ENCODE measurements around the gene ALCAM.

The ALCAM gene

DNA sequence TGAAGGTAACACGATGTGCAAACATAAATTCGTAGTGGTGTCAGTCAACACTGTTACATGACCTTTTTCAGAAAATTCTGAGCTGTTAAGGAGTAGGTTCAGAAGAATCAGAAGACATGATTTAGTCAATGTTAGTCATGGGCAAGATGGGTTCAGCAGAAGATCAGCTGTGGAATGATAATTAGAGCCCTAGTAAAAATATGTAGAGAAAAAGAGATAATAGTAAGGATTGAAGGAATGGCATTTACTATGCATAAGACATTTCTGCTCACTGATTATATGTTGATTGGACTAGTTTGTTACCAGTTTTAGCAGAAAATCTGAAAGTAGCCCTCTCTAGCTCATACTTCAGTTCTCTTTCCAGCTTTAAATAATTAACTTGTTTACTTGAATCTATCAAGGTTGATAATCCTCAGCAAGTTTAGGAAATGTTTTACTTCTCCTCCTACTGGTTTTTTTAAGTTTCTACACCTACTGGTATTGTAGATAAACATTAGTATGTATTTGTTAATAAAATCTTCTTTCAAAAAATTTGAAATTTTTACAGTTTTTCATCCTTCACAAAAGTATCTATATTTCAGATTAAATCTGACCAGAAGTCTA lies 98.6 kb downstream of the ALCAM start:
- TF ChIP-seq, protein P1, sequence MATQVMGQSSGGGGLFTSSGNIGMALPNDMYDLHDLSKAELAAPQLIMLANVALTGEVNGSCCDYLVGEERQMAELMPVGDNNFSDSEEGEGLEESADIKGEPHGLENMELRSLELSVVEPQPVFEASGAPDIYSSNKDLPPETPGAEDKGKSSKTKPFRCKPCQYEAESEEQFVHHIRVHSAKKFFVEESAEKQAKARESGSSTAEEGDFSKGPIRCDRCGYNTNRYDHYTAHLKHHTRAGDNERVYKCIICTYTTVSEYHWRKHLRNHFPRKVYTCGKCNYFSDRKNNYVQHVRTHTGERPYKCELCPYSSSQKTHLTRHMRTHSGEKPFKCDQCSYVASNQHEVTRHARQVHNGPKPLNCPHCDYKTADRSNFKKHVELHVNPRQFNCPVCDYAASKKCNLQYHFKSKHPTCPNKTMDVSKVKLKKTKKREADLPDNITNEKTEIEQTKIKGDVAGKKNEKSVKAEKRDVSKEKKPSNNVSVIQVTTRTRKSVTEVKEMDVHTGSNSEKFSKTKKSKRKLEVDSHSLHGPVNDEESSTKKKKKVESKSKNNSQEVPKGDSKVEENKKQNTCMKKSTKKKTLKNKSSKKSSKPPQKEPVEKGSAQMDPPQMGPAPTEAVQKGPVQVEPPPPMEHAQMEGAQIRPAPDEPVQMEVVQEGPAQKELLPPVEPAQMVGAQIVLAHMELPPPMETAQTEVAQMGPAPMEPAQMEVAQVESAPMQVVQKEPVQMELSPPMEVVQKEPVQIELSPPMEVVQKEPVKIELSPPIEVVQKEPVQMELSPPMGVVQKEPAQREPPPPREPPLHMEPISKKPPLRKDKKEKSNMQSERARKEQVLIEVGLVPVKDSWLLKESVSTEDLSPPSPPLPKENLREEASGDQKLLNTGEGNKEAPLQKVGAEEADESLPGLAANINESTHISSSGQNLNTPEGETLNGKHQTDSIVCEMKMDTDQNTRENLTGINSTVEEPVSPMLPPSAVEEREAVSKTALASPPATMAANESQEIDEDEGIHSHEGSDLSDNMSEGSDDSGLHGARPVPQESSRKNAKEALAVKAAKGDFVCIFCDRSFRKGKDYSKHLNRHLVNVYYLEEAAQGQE (IDR thresholded peaks at IDR 0.05; ENCODE audit: low read depth): no peak
- no peak for TF ChIP-seq NFIC (IDR thresholded peaks at IDR 0.05)
- TF ChIP-seq TCF12 (IDR thresholded peaks at IDR 0.05; ENCODE audit: low read depth): no peak
- TF ChIP-seq, protein P2, sequence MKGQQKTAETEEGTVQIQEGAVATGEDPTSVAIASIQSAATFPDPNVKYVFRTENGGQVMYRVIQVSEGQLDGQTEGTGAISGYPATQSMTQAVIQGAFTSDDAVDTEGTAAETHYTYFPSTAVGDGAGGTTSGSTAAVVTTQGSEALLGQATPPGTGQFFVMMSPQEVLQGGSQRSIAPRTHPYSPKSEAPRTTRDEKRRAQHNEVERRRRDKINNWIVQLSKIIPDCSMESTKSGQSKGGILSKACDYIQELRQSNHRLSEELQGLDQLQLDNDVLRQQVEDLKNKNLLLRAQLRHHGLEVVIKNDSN (IDR thresholded peaks at IDR 0.05): no peak
- TF ChIP-seq EGR1 (IDR thresholded peaks at IDR 0.05): no peak
- no peak for TF ChIP-seq TEAD4 (IDR thresholded peaks at IDR 0.05)
- no peak for TF ChIP-seq EP300 (IDR thresholded peaks at IDR 0.05; ENCODE audit: borderline replicate concordance)
- no peak for TF ChIP-seq ZBTB7A (IDR thresholded peaks at IDR 0.05; ENCODE audit: low read depth)
- no peak for TF ChIP-seq YY1 (IDR thresholded peaks at IDR 0.05; ENCODE audit: low read depth)
- TF ChIP-seq CEBPB (IDR thresholded peaks at IDR 0.05): no peak
- no peak for TF ChIP-seq FOXM1 (IDR thresholded peaks at IDR 0.05; ENCODE audit: borderline replicate concordance, low read depth)

DNA sequence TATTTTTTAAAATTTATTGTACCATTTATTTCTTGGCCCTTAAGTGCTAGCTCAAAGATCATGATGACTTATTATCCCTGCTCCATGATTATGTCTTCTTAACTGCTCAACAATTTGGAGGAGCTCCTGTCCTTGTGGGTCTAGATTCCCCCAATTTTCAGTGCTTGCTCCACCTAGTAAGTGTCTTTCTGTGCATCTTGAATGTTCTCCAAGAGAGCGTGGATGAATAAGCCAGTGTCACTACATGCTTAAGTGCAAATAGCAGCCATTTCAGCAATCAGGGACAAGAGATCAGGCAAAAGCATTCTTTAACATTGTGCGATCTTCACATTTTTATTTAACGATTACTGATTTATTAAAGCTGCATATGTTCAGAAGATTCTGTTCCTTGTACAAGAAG lies 99.4 kb downstream of the ALCAM start:
- TF ChIP-seq ZBTB7A (IDR thresholded peaks at IDR 0.05; ENCODE audit: low read depth) (no peak), RAD21 (IDR thresholded peaks at IDR 0.05; ENCODE audit: low read depth) (no peak), TEAD4 (IDR thresholded peaks at IDR 0.05) (no peak), YY1 (IDR thresholded peaks at IDR 0.05; ENCODE audit: low read depth) (no peak), EGR1 (IDR thresholded peaks at IDR 0.05) (no peak), TCF12 (IDR thresholded peaks at IDR 0.05; ENCODE audit: low read depth) (no peak), EP300 (IDR thresholded peaks at IDR 0.05; ENCODE audit: borderline replicate concordance) (no peak), FOXM1 (IDR thresholded peaks at IDR 0.05; ENCODE audit: borderline replicate concordance, low read depth) (no peak), NFIC (IDR thresholded peaks at IDR 0.05) (no peak), CREB1 (IDR thresholded peaks at IDR 0.05; ENCODE audit: low read depth) (no peak), TAF1 (IDR thresholded peaks at IDR 0.05; ENCODE audit: low read depth) (no peak), CEBPB (IDR thresholded peaks at IDR 0.05) (no peak)
- TF ChIP-seq, protein P1 (IDR thresholded peaks at IDR 0.05; ENCODE audit: low read depth): no peak
- TF ChIP-seq, protein P2 (IDR thresholded peaks at IDR 0.05): no peak
- TF ChIP-seq, protein P3, sequence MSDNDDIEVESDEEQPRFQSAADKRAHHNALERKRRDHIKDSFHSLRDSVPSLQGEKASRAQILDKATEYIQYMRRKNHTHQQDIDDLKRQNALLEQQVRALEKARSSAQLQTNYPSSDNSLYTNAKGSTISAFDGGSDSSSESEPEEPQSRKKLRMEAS (IDR thresholded peaks at IDR 0.05): no peak

DNA sequence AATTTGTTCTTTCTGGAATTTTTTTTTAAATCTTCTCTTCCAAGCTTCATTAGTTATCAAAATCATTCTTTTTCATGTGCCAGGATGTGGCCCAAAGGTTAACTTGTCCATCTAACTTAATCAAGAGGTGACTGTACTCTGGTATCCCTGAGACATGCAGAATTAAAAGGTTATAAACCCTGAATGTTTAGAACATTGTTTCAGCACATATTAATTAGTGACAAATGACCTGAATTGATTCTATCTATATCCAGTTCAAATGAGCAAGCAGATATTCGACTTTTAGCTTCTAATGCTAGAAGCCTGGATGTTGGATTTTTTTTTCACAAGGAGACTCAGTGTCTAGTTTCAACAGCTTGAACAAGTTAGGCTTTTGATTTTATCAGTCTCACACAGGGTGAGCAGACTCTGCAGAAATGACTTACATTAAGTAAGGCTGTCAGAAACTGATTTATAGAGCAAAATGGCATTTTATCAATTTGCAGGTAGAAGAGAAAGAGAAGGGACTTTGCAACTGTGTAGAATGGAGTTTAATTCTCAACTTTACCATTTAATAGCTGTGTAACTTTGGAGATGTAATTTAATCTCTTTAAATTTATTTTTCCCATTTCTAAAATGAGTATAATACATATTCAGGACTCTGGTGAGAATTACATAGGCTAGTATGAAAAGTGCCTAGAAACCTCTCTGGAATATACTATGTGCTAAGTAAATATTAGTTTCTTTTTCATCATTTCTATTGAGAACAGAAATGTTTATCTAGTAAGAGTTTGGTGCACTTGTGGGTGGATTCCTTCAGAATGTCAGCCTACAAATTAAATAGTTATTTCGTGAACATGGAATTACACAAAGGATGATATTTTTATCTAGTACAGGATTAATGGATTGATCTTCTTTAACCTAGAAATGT lies 100.0 kb downstream of the ALCAM start:
- TF ChIP-seq CREB1 (IDR thresholded peaks at IDR 0.05; ENCODE audit: low read depth) (no peak), RAD21 (IDR thresholded peaks at IDR 0.05; ENCODE audit: low read depth) (no peak), CEBPB (IDR thresholded peaks at IDR 0.05) (no peak), YY1 (IDR thresholded peaks at IDR 0.05; ENCODE audit: low read depth) (no peak), TCF12 (IDR thresholded peaks at IDR 0.05; ENCODE audit: low read depth) (no peak), FOXM1 (IDR thresholded peaks at IDR 0.05; ENCODE audit: borderline replicate concordance, low read depth) (no peak), EP300 (IDR thresholded peaks at IDR 0.05; ENCODE audit: borderline replicate concordance) (no peak), EGR1 (IDR thresholded peaks at IDR 0.05) (no peak), TEAD4 (IDR thresholded peaks at IDR 0.05) (no peak), NFIC (IDR thresholded peaks at IDR 0.05) (no peak), ZBTB7A (IDR thresholded peaks at IDR 0.05; ENCODE audit: low read depth) (no peak)
- TF ChIP-seq, protein P3 (IDR thresholded peaks at IDR 0.05): no peak
- TF ChIP-seq, protein P2 (IDR thresholded peaks at IDR 0.05): no peak
- TF ChIP-seq, protein P1 (IDR thresholded peaks at IDR 0.05; ENCODE audit: low read depth): no peak

Data from Ishikawa (cell line).